GM18867 (cell line): ENCODE measurements around the gene KNTC1.
"Not testable (repeated sequence)": the region's sequence is repeated elsewhere in the genome, so short reads cannot be mapped to it uniquely, and the experiment has no call there.

Source experiments
- ATAC-seq: cut with Tn5 transposase; IDR thresholded peaks from one replicate; pipeline ENCODE4 v1.9.1; 2021; ENCODE audit warnings: mild to moderate bottlenecking, moderate library complexity; ENCODE audit not compliant: unreplicated experiment

KNTC1 gene

GRCh38 chr12:122558745-122559641 is 31.9 kb downstream of the KNTC1 start:
- no peak for ATAC-seq

DNA sequence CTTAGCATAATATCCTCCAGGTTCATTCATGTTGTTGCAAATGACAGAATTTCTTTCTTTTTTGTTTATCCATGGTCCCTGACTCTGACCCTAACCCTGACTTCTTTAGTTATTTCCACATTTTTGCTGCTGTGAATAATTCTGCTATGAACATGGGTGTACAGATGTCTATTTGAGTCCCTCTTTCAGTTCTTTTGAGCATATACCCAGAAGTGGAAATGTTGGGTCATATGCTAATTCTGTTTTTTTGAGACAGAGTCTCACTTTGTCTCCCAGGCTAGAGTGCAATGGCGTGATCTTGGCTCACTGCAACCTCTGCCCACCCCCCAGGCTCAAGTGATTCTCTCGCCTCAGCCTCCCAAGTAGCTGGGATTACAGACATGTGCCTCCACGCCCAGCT is 33.1 kb downstream of the KNTC1 start:
- no peak for ATAC-seq

DNA sequence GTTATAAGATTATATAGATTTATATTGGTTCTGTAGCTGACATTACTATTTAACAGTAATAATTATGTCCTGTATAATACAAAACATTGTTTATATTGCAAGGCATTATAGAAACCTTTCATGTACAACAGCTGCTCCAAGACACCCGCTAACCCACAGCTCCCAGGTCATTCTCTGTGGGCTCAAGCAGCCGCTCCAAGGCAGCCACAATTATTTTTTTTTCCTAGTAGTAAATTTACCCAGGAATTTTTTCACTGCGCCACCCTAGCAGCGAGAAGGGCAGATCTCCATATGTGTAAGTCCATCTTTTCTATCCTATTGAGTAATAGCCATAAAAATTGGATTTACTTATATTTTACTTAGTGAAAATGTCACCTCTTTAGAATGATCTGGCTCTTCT is 36.3 kb downstream of the KNTC1 start:
- ATAC-seq: no peak

- not testable (repeated sequence) for ATAC-seq
Observed at GRCh38 chr12:122566816-122567215, 39.8 kb downstream of the KNTC1 start.

DNA sequence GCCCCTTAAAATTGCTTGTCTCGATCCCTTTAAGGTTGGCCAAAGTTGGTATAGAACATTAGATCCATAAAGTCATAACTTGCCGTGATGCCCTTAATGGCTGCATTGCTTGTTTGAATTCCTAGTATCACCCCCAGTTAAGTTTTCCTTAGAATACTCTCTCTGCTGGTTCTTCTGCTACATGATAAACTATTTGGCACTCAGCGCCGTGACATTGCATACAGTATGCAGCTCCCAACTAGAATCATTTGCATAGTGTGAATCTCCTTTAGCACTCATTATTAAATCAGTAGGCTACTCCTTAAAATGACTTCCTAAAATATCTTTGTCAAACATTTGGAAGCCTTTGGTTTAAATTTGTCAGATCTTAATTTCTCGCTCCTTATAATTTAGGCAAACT is 42.2 kb downstream of the KNTC1 start:
- ATAC-seq: no peak

DNA sequence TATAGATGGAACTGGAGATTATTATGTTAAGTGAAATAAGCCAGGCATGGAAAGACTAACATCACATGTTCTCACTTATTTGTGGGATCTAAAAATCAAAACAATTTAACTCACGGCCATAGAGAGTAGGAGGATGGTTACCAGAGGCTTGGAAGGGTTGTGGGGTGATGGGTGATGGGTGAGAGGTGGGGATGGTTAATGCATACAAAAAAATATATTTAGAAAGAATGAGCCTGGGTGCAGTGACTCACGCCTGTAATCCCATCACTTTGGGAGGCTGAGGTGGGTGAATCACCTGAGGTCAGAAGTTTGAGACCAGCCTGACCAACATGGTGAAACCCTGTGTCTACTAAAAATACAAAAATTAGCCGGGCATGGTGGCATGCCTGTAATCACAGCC is 43.0 kb downstream of the KNTC1 start:
- ATAC-seq: not testable (repeated sequence)

GRCh38 chr12:122571821-122572220 is 44.8 kb downstream of the KNTC1 start:
- ATAC-seq: no peak

DNA sequence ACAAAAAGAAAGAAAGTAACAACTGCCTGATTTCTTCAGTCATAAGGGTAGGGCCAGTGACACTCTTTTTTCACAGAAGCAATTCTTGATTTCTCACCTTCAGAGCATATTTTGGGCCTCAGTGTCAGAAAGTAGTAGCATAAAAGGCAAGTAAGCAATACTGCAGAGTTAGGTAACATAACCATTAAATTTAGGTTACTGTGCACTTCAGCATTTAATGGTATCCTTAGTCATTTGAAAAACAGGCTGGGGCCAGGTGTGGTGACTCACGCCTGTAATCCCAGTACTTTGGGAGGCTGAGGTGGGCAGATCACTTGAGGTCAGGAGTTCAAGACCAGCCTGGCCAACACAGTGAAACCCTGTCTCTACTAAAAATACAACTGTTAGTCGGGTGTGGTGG is 56.2 kb downstream of the KNTC1 start:
- ATAC-seq: not testable (repeated sequence)

DNA sequence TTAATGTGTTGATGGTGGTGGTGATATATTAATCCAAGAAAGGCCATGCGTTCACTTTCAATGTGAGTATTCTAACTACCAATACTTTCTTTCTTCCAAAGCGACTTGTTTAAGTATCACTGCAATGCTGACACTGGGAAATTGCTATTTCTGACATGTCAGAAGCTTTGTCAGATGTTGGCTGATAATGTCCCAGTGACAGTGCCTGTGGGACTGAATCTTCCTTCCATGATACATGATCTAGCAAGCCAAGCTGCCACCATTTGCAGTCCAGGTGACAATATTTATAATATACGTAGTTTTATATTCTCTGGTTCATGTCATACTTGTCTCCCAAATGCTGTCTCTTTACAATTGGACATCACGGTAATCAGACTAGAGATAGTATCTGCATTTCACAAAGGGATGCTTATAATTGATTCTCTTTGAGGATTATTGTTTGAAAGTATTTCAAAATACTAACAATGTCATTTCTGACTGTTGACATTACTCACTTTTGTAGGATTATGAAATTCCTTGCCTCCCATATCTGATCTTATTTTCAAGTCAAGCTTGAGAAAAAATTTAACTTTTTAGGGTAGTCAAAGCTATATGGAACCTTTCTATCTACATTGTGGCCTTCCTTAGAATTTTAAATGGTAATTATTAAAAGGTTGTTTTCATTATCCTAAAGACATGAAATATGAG is 57.3 kb downstream of the KNTC1 start:
- no peak for ATAC-seq

DNA sequence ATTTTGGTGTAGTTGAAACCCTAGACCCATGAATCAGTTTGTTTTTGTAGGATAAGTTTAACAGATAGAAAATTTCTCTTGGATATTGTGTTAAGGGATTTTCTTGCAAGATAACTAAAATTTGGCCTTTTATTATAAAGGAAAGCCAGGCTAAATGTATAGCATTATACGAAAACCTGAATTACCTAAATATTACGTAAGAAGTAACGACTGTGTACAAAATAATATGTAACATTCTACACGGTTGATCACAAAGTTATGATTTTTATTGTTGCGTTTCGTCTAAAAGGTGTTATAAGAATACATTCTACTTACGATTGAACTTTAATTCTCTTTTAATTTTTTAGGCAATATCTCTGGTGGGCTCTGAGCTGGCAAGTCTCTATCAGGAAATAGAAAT is 63.9 kb downstream of the KNTC1 start:
- no peak for ATAC-seq

GRCh38 chr12:122591966-122592365 is 64.9 kb downstream of the KNTC1 start:
- ATAC-seq: not testable (repeated sequence)

- not testable (repeated sequence) for ATAC-seq
Observed at GRCh38 chr12:122592543-122592942, 65.5 kb downstream of the KNTC1 start.

DNA sequence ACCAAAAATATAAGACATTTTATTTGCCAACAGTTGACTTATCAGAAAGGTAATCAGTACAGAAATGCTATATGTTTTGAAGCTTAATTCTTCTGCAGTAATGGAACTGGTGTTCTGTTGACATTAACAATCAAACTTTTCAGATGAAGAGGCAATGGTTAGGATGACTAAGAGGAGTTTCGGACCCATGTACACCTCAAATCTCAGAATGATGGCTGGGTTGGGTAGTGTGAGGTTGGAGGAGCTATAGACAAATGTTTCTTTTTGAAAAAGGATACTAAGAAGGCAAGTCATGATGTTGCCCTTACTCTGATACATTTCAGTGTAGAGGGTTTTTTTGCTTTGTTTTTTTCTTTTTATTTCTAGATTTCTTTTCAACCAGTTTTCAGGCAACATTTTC is 66.9 kb downstream of the KNTC1 start:
- ATAC-seq: no peak

- no peak for ATAC-seq
Observed at GRCh38 chr12:122596838-122597237, 69.8 kb downstream of the KNTC1 start.

DNA sequence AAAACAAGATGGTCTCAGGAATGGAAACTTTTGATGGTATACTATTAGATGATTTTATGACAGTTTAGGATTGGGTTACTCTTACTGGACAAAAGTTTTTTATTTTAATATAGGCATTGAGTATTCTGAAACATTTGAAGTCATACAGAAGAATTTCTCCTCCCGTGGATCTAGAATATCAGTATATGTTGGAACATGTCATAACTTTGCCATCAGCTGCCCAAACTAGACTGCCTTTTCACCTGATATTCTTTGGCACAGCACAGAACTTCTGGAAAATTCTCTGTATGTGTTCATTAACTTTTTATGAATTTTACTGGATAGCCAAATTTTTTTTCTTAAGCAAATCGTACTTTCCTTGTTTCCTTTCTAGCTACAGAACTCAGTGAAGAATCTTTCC is 75.4 kb downstream of the KNTC1 start:
- no peak for ATAC-seq

DNA sequence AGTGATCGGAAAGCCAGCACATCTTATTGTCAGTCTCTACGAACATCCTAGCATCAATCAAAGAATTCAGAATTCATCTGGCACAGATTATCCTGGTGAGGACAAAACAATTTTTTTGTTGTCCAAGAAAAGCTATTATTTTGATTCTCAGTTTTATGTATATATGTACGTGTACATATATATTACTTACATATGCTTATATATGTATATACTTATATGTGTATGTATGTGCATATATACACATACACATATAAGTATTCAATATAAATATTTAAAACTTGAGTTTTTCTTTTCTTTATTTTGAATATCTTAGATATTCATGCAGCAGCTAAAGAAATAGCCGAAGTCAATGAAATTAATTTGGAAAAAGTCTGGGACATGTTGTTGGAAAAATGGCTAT is 77.9 kb downstream of the KNTC1 start:
- no peak for ATAC-seq

- ATAC-seq: no peak
Observed at GRCh38 chr12:122609732-122610131, 82.7 kb downstream of the KNTC1 start.

DNA sequence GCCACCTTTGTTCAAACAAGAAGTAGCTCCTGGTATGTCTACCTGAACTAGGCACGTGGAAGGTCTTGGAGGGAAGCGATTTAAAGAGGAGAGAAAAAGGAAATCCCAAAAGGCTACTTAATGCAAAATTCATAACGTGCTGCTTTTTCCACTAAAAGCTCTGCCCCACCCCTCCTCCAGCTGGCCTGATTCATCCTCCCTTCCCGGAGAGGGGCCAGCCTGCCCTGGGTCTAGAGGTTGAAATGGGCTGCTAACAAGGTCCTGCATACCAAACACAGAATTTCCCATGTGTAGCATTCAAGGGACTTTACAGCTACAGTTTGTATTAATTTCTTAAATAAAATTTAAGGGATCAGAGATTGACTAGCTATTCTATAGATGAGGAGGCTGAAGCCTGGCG is 83.2 kb downstream of the KNTC1 start:
- no peak for ATAC-seq

- ATAC-seq: no peak
Observed at GRCh38 chr12:122610911-122611310, 83.9 kb downstream of the KNTC1 start.

- no peak for ATAC-seq
Observed at GRCh38 chr12:122614839-122615238, 87.8 kb downstream of the KNTC1 start.

- no peak for ATAC-seq
Observed at GRCh38 chr12:122615780-122616179, 88.7 kb downstream of the KNTC1 start.

- ATAC-seq: no peak
Observed at GRCh38 chr12:122635471-122635870, 108.4 kb downstream of the KNTC1 start.
